CD4-positive, alpha-beta T cell (primary cell): ENCODE results near the gene RAB14. TPM values are rescaled to one million over a fixed set of nuclear protein-coding genes. Genes with fewer than 3 reads are reported as not detected.
A peak's percentile ranks its signal among the peaks of the same experiment; 100 is the strongest.

Experiments used
- ATAC-seq: fragments of 200-7000 bp; cut with Tn5 transposase; one replicate; pipeline ENCODE4 v1.10.0; 2022; ENCODE audit warnings: mild to moderate bottlenecking; ENCODE audit not compliant: poor library complexity
- CTCF ChIA-PET: fragments of 350-600 bp; sonication (Branson Sonifier 250); formaldehyde crosslinking; loops from one replicate; lab custom pipeline; 2021; ENCODE audit warnings: antibody characterized with exemption, inconsistent platforms; lab: Charles Lee
- POLR2A ChIA-PET: fragments of 350-600 bp; sonication (Branson Sonifier 250); formaldehyde crosslinking; loops from one replicate; lab custom pipeline; 2021; ENCODE audit warnings: antibody characterized with exemption, inconsistent platforms; lab: Charles Lee
- DNase-seq, 14 experiments: peaks; one replicate each; pipeline ENCODE4 v3.0.0-alpha.2; 2013 to 2020; ENCODE audit warnings: mixed read lengths in 2 of 14
- H3K27ac ChIP-seq, 2 donors: one replicate each; pipeline versions ENCODE4 v1.5.1 to v1.7.0; 2013; ENCODE audit warnings: low read length in 2 of 2, low read depth in 1 of 2, mild to moderate bottlenecking in 1 of 2
- H3K27me3 ChIP-seq, 2 experiments: 1 replicate in 1 of 2; 2 replicates in 1 of 2; pipeline versions ENCODE4 v1.6.1 to v1.7.0; 2013; ENCODE audit warnings: low read length in 2 of 2, control low read depth in 1 of 2, mild to moderate bottlenecking in 1 of 2, moderate library complexity in 1 of 2; ENCODE audit not compliant: insufficient read depth in 2 of 2, control insufficient read depth in 1 of 2
- H3K36me3 ChIP-seq: one replicate; pipeline ENCODE4 v1.6.1; 2013; ENCODE audit warnings: low read length, control low read depth; ENCODE audit not compliant: insufficient read depth
- H3K4me1 ChIP-seq: one replicate; pipeline ENCODE4 v1.6.1; 2013; ENCODE audit warnings: low read length, control low read depth; ENCODE audit not compliant: insufficient read depth
- H3K4me3 ChIP-seq: one replicate; pipeline ENCODE4 v1.5.1; 2013; ENCODE audit warnings: mild to moderate bottlenecking, low read length, moderate library complexity
- H3K9me3 ChIP-seq, 2 experiments: 1 replicate in 1 of 2; 2 replicates in 1 of 2; pipeline versions ENCODE4 v1.6.1 to v1.7.0; 2013; ENCODE audit warnings: low read length in 2 of 2, mild to moderate bottlenecking in 2 of 2, control low read depth in 1 of 2, moderate library complexity in 1 of 2; ENCODE audit not compliant: control insufficient read depth in 1 of 2, insufficient read depth in 1 of 2
- H3K27ac Mint-ChIP-seq: one replicate; pipeline ENCODE4 v1.8.0; 2020; ENCODE audit warnings: mixed read lengths
- H3K27me3 Mint-ChIP-seq: one replicate; pipeline ENCODE4 v1.8.0; 2021; ENCODE audit warnings: mixed read lengths
- H3K36me3 Mint-ChIP-seq: one replicate; pipeline ENCODE4 v1.8.0; 2021; ENCODE audit warnings: low read depth, mixed read lengths
- H3K4me1 Mint-ChIP-seq: one replicate; pipeline ENCODE4 v1.8.0; 2021; ENCODE audit warnings: low read depth, mixed read lengths
- H3K4me3 Mint-ChIP-seq: one replicate; pipeline ENCODE4 v1.8.0; 2020; ENCODE audit warnings: mild to moderate bottlenecking, mixed read lengths
- H3K9me3 Mint-ChIP-seq: one replicate; pipeline ENCODE4 v1.8.0; 2020; ENCODE audit warnings: mixed read lengths
- CTCF ChIP-seq: fragments of 200-600 bp; IDR thresholded peaks from one replicate; pipeline ENCODE4 v1.8.0; 2022; ENCODE audit warnings: antibody characterized with exemption, mild to moderate bottlenecking
- intact Hi-C, 2 experiments: fragments of 100-400 bp; cut with DNase I in 1 of 2; cut with micrococcal nuclease in 1 of 2; formaldehyde crosslinking; loops; one replicate each; pipeline versions ENCODE4 v1.15.1 to v1.9.0; 2023 to 2025; cut with DNase I, micrococcal nuclease
- total RNA-seq, 174 experiments: library from RNA in 2 of 174; stranded (reverse) in 2 of 174; gene quantifications; one replicate each; pipeline ENCODE4 v1.2.3 and lab custom pipeline; 2021 to 2026

RAB14 gene
- total RNA-seq, 2 experiments from 2014 or later: 57.4 to 58.2 TPM

GRCh38 chr9:121204121-121204520 lies 2.5 kb upstream of the RAB14 start:
- DNase-seq: no peak
- no peak for ATAC-seq
- intact Hi-C loops: loop anchor here (5.0 kb wide), 7 partner anchors 82 to 622 kb away; partner anchors contain the start of genes CDK5RAP2 (in 1 of the 2), FBXW2 (in 1 of the 2), MEGF9 (in 1 of the 2) and PSMD5 (in 1 of the 2)
- peaks cover 19% of the 10 kb centered on the region for H3K4me1 ChIP-seq
- Mint-ChIP-seq H3K27ac (no peak overlapping the region), H3K9me3 (no peaks in the 10 kb centered on the region), H3K27me3 (no peaks in the 10 kb centered on the region), H3K4me1 (peaks cover 42% of the 10 kb centered on the region), H3K4me3 (peak overlapping the region; percentile 37), H3K36me3 (peaks cover 16% of the 10 kb centered on the region)
- CTCF ChIA-PET: interaction anchor here (0.6 kb wide), 1 partner anchor 250 kb away, joined by 3 read pairs; no protein-coding TSS in a partner anchor
- no peaks in the 10 kb centered on the region for H3K27me3 ChIP-seq
- H3K4me3 ChIP-seq: no peak overlapping the region
- no peak overlapping the region for H3K27ac ChIP-seq
- no peak for TF ChIP-seq CTCF
- POLR2A ChIA-PET: no interaction called here
- no peaks in the 10 kb centered on the region for H3K9me3 ChIP-seq
- no peaks in the 10 kb centered on the region for H3K36me3 ChIP-seq

- H3K4me3 Mint-ChIP-seq: peak overlapping the region; percentile 96
- peaks cover 16% of the 10 kb centered on the region for H3K36me3 Mint-ChIP-seq
- ChIA-PET CTCF (interaction anchor here (0.7 to 1.6 kb wide), 7 partner anchors 9 to 141 kb away, joined by 3 to 8 read pairs (median 3); no protein-coding TSS in a partner anchor), POLR2A (interaction anchor here (1.0 to 4.3 kb wide), 18 partner anchors 9 to 1063 kb away, joined by 3 to 50 read pairs (median 4); partner anchors contain the start of genes FBXW2 and RBM18)
- TF ChIP-seq CTCF: no peak
- DNase-seq: peak; percentile 11 to 77 (median 40)
- Histone ChIP-seq H3K27ac (peak overlapping the region; percentile 76 to 87), H3K36me3 (no peaks in the 10 kb centered on the region), H3K4me1 (peaks cover 14% of the 10 kb centered on the region), H3K9me3 (no peaks in the 10 kb centered on the region), H3K27me3 (no peaks in the 10 kb centered on the region), H3K4me3 (peak overlapping the region; percentile 75)
- intact Hi-C loops: loop anchor here (5.0 kb wide), 7 partner anchors 79 to 619 kb away; partner anchors contain the start of genes CDK5RAP2 (in 1 of the 2), FBXW2 (in 1 of the 2), MEGF9 (in 1 of the 2) and PSMD5 (in 1 of the 2)
- H3K9me3 Mint-ChIP-seq: no peaks in the 10 kb centered on the region
- peaks cover 57% of the 10 kb centered on the region for H3K4me1 Mint-ChIP-seq
- no peaks in the 10 kb centered on the region for H3K27me3 Mint-ChIP-seq
- peak overlapping the region; percentile 91 for H3K27ac Mint-ChIP-seq
- peak; percentile 16 for ATAC-seq
These were observed 478 bp downstream of the RAB14 start for GRCh38 chr9:121201045-121201737.

GRCh38 chr9:121200356-121200755 lies 1.3 kb downstream of the RAB14 start:
- no peak for TF ChIP-seq CTCF
- CTCF ChIA-PET: interaction anchor here (2.2 kb wide), 1 partner anchor 93 kb away, joined by 6 read pairs; no protein-coding TSS in a partner anchor
- no peak for DNase-seq
- H3K36me3 ChIP-seq: no peaks in the 10 kb centered on the region
- intact Hi-C loops: loop anchor here (5.0 kb wide), 7 partner anchors 78 to 618 kb away; partner anchors contain the start of genes CDK5RAP2 (in 1 of the 2), FBXW2 (in 1 of the 2), MEGF9 (in 1 of the 2) and PSMD5 (in 1 of the 2)
- Mint-ChIP-seq H3K4me1 (peaks cover 65% of the 10 kb centered on the region), H3K27me3 (no peaks in the 10 kb centered on the region), H3K27ac (peak overlapping the region; percentile 89), H3K36me3 (peaks cover 16% of the 10 kb centered on the region), H3K4me3 (peak overlapping the region; percentile 96), H3K9me3 (no peaks in the 10 kb centered on the region)
- ATAC-seq: no peak
- peak overlapping the region in 1 of 2 donors; percentile 87 for H3K27ac ChIP-seq
- H3K9me3 ChIP-seq: no peaks in the 10 kb centered on the region
- POLR2A ChIA-PET: interaction anchor here (1.0 to 4.3 kb wide), 7 partner anchors 8 to 136 kb away, joined by 3 to 50 read pairs (median 5); no protein-coding TSS in a partner anchor
- peak overlapping the region; percentile 75 for H3K4me3 ChIP-seq
- no peaks in the 10 kb centered on the region for H3K27me3 ChIP-seq
- H3K4me1 ChIP-seq: peaks cover 14% of the 10 kb centered on the region
